Measurements from ENCODE around the gene GUCY1B1. TPM values are rescaled to one million over a fixed set of nuclear protein-coding genes. Genes with fewer than 3 reads are reported as not detected.
A peak's percentile ranks its signal among the peaks of the same experiment; 100 is the strongest.

Gene GUCY1B1
- total RNA-seq, 6 experiments from 2014 or later, result 1.6 to 5.6 (median 3.9) TPM

- ATAC-seq, result no peak
- H3K27me3 ChIP-seq, result no peaks in the 10 kb centered on the region
- H3K4me3 ChIP-seq, result no peak overlapping the region
- intact Hi-C loops (cut with DNase I), result no loop called here
- DNase-seq, result no peak
- H3K9me3 ChIP-seq, result no peaks in the 10 kb centered on the region
- no peak overlapping the region for H3K27ac ChIP-seq
- no peaks in the 10 kb centered on the region for H3K36me3 ChIP-seq
- peaks cover 0 to 17% (median 0%) of the 10 kb centered on the region in 4 donors for H3K4me1 ChIP-seq
- TF ChIP-seq POLR2A (IDR thresholded peaks at IDR 0.05) (no peak), CTCF (IDR thresholded peaks at IDR 0.05) (no peak)
Observed at GRCh38 chr4:155768370-155768769, 9.5 kb downstream of the GUCY1B1 start.

GRCh38 chr4:155769090-155769489, 10.3 kb downstream of the GUCY1B1 start:
- peaks cover 0 to 23% (median 0%) of the 10 kb centered on the region in 4 donors for H3K4me1 ChIP-seq
- H3K27me3 ChIP-seq, result no peaks in the 10 kb centered on the region
- intact Hi-C loops (cut with DNase I), result no loop called here
- no peaks in the 10 kb centered on the region for H3K9me3 ChIP-seq
- 48% methylated on average over 2 of the region's 2 CpGs for WGBS (ENCODE audit: insufficient coverage, low coverage, low lambda C conversion rate, missing lambda C conversion rate)
- peak; percentile 59 to 81 (median 70) for ATAC-seq
- TF ChIP-seq CTCF (IDR thresholded peaks at IDR 0.05) (no peak), POLR2A (IDR thresholded peaks at IDR 0.05) (no peak)
- no peak overlapping the region for H3K4me3 ChIP-seq
- H3K27ac ChIP-seq, result no peak overlapping the region
- no peaks in the 10 kb centered on the region for H3K36me3 ChIP-seq
- no peak for DNase-seq

- Histone ChIP-seq H3K4me1 (peaks cover 0 to 33% (median 0%) of the 10 kb centered on the region in 4 donors), H3K27me3 (no peaks in the 10 kb centered on the region), H3K27ac (no peak overlapping the region), H3K4me3 (no peak overlapping the region), H3K9me3 (no peaks in the 10 kb centered on the region), H3K36me3 (no peaks in the 10 kb centered on the region)
- 83% methylated on average over 8 of the region's 8 CpGs for WGBS (ENCODE audit: insufficient coverage, low coverage, low lambda C conversion rate, missing lambda C conversion rate)
- TF ChIP-seq POLR2A (IDR thresholded peaks at IDR 0.05) (no peak), CTCF (IDR thresholded peaks at IDR 0.05) (no peak)
- intact Hi-C loops (cut with DNase I), result no loop called here
- DNase-seq (no peak), ATAC-seq (no peak)
Observed at GRCh38 chr4:155772459-155773195, 13.8 kb downstream of the GUCY1B1 start.

DNA sequence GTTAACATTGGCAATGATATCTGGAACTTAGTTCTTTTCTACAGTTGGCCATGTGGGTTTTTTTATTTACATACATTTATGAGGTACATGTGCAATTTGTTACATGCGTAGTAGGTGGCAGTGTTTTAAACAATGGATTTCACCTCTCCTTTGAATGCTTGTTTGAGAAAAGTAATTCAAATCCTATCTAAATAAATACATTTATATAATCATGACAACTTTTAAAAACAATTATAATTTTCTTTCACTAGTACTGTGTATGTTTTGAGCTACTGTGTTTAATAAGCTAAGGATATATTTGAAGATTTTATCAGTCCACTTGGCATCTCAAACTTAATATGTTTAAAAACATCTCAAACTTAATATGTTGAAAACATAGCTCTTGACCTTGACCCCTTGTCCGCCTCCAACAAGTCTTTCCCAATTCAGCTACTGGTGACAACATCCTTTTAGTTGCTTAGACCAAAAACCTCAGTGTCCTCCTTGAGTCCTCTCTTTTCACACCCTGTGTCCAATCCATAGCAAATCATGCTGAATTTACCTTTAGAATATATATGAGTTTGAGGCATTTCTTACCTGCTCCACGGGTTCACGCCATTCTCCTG, 14.5 kb downstream of the GUCY1B1 start:
- 88% methylated on average over 4 of the region's 4 CpGs for WGBS (ENCODE audit: insufficient coverage, low coverage, low lambda C conversion rate, missing lambda C conversion rate)
- no peak for ATAC-seq
- Histone ChIP-seq H3K27ac (no peak overlapping the region), H3K27me3 (no peaks in the 10 kb centered on the region), H3K4me3 (no peak overlapping the region), H3K9me3 (no peaks in the 10 kb centered on the region), H3K4me1 (peaks cover 0 to 33% (median 0%) of the 10 kb centered on the region in 4 donors), H3K36me3 (no peaks in the 10 kb centered on the region)
- DNase-seq, result no peak
- no peak for TF ChIP-seq CTCF (IDR thresholded peaks at IDR 0.05)
- TF ChIP-seq POLR2A (IDR thresholded peaks at IDR 0.05), result no peak
- intact Hi-C loops (cut with DNase I), result no loop called here
